OCI-M1 (cell line): Measurements from ENCODE around the gene ITPRIPL1.

ENCODE experiments used
- DNase-seq: peaks from one replicate; lab custom pipeline; 2025; lab: John Stamatoyannopoulos, UW

The ITPRIPL1 gene

DNA sequence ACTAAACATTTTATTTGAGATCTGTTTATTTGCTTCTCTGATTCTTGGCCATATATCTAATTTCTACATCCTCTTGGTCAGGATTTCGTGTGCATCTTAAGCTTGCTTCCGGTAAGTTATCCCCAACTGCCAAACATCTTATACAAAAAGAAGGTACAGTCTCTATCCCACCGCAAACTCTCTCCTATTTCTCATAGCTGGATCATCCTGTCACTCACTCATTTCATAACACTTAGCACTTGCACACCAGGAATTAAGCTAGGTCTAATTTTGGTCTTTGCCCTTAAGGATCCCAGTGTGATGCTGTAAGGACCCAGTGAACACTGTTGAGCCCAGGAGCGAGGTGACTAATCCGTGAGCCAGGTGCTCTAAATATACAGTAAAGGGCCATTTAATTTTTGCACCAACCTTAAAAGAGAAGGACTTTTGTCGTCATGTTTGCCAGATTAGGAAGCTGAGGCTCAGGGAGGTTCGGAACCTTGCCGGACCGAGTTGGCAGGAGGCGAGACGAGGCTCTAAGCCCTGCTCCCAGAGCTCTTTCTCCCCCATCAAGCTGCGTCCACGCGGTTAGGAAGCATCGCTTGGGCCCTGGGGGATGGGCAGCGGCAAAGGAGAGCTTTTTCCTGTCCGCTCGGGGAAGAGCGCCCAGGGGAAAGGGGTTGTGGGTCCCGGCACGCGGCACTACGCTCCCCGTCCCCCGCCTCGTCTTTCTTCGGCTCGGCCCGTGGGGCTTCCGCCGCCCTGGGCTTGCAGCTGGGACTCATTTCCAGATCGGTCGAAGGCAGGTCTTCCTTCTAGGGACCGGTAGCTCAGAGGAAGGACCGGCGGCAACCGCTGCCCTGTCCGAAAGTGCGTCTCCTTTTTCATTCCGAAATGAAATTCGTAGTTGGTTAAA lies 4.1 kb upstream of the ITPRIPL1 start:
- DNase-seq = peak; percentile 81

- no peak for DNase-seq
Observed at GRCh38 chr2:96323849-96324248, 1.3 kb upstream of the ITPRIPL1 start.

DNA sequence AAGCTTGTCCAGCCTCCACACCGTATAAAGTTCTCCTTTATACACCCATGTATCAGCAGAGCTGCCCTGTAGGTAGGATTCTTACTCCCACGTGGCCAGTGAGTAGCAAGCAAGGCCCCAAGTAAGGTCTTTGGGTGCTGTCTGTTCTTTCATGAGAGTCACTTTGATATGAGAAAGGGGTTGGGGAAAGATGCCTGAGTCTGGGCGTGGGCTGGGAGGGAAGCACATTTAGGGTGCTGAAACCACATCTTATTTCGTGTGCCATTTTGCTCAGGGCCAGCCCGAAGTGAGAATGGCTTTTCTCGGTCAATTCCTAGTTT lies 436 bp upstream of the ITPRIPL1 start:
- peak; percentile 63 for DNase-seq

- peak; percentile 41 for DNase-seq
Observed at GRCh38 chr2:96325884-96326255, 753 bp downstream of the ITPRIPL1 start.

- no peak for DNase-seq
Observed at GRCh38 chr2:96326564-96326963, 1.4 kb downstream of the ITPRIPL1 start.

DNA sequence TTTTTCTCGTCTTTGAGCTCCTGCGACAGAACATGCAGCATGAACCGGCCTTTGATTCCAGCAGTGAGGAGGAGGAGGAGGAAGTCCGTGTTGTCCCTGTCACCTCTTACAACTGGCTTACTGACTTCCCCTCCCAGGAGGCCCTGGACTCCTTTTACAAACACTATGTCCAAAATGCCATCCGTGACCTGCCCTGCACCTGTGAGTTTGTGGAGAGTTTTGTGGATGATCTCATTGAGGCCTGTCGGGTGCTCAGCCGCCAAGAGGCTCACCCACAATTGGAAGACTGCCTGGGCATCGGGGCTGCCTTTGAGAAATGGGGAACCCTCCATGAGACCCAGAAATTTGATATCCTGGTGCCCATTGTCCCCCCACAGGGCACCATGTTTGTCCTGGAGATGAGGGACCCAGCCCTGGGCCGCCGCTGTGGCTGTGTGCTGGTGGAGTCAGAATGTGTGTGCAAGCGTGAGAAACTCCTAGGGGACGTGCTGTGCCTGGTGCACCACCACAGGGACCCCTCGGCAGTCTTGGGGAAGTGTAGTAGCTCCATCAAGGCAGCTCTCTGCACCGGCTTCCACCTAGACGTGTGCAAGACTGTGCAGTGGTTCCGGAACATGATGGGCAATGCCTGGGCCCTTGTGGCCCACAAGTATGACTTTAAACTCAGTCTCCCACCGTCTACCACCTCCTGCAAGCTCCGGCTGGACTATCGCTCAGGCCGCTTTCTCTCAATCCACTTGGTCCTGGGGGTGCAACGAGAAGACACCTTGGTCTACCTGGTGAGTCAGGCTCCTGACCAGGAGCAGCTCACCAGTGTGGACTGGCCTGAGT lies 2.1 kb downstream of the ITPRIPL1 start:
- no peak for DNase-seq

GRCh38 chr2:96329456-96329855 lies 4.3 kb downstream of the ITPRIPL1 start:
- DNase-seq = peak; percentile 41

DNA sequence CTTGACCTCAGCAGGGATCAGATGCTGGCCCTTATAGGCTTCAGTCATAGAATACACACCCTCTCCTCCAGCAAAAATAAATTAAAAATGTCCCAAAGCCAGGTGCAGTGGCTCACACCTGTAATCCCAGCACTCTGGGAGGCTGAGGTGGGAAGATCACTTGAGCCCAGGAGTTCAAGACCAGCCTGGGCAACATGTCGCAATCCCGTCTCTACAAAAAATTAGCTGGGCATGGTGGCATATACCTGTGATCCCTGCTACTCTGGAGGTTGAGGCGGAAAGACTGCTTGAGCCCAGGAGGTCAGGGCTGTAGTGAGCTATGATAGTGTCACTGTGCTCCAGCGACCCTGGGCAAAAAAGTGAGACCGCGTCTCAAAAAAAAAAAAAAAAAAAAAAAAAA lies 4.8 kb downstream of the ITPRIPL1 start:
- DNase-seq = no peak

GRCh38 chr2:96330407-96330806 lies 5.3 kb downstream of the ITPRIPL1 start:
- no peak for DNase-seq

DNA sequence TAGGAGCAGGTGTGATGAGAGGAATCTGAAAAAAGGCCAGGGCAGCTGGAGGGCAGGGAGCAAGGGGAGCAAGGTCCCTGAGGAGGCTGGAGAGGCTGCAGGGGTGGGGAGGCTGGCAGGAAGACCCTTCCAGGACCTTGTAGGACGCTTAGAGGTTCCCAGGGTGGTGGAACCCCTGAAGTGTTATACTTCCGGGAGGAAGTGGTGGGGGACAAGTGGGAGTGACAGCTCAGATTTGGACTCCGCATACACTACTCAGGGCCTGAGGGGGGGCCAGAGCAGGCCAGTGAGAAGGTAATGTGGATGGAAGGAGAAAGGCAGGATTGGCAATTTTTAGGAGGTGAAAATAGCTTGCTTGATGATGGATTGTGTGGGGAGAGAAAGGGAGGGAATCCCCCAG lies 8.6 kb downstream of the ITPRIPL1 start:
- no peak for DNase-seq

DNA sequence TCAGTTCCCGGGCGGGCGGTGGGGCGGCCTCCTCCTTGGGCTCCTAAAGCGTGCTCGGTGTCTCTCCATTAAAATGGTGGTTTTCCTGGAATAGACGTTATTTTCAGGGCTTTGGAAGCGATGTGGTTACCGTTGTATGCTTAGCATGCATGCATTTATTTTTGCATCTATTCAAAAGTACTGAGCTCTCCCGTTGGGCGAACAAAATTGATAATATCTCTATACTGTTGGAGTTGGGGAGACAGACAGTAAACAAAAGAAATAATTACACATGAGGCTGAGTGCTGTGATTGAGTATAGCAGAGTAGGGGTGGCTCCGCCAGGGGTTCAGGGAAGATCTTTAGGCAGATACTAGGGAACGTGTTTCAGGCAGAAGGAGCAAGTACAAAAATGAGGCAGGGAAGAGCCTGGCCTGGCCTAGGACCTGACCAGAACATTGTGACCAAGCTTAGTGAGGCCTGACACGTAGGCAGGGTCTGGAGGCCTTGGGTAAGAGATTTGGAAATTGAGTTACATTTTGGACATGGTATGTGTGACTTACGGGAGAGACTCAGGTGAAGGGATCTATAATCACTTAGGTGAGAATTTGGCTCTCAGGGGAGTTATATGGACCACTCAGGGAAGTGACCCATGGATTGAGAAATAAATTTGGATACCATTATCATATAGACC lies 11.1 kb downstream of the ITPRIPL1 start:
- DNase-seq = peak; percentile 75

DNA sequence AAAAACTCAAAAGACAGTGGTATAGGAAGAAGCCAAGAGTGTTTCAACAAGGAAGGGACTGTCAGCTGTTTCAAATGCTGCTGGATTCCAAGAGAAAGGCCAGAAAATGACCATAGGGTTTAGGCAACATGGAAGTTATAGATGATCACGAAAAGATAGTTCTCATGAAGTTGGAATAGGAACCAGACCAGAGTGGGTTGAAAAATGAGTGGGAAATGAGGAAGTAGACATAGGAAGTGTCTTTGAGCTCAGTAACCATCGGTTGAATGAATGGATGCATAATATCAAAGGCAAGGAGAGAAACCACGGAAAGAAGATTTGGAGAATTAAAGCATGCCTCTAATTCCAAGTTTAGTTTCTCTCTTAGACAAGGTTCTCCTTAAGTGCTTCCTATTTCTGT lies 11.8 kb downstream of the ITPRIPL1 start:
- peak; percentile 61 for DNase-seq

DNA sequence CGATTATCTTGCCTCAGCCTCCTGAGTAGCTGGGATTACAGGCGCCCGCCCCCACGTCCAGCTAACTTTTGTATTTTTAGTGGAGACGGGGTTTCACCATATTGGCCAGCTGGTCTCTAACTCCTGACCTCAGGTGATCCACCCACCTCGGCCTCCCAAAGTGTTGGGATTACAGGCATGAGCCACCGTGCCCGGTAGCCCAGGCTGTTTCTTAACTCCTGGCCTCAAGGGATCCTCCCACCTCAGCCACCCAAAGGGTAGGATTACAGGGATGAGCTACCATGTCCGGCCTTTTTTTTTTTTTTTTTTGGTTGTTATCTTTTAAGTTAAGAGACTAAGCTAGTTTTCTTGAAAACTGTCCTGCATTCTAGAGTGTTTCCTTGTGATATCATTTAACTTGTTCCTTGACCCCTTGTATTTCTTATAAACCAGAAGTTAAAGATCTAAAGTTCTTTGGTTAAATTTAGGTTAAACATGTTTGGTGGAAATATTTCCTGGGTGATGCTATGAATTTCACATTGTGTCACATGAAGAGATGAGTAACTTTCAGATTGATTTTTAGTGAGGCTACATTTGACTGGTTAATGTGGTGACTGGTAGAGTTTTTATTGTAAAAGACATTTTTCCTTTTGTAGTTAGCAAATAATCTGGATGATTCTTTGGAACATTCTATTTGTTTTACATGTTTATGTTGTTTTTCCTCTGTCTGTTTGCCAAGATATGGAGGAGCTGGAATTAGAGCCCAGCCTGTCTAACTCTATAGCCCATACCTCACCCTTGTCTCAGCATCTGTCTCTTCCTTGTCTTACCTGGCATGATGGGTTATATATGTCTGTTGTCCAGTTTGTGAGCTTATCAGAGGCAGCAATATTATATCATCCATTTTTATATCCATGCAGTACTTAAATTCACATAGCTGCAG lies 15.6 kb downstream of the ITPRIPL1 start:
- DNase-seq = no peak

GRCh38 chr2:96341641-96342040 lies 16.5 kb downstream of the ITPRIPL1 start:
- DNase-seq = no peak

- peak; percentile 13 for DNase-seq
Observed at GRCh38 chr2:96342085-96342484, 17.0 kb downstream of the ITPRIPL1 start.

GRCh38 chr2:96344011-96344410 lies 18.9 kb downstream of the ITPRIPL1 start:
- no peak for DNase-seq

- no peak for DNase-seq
Observed at GRCh38 chr2:96345438-96345837, 20.3 kb downstream of the ITPRIPL1 start.

DNA sequence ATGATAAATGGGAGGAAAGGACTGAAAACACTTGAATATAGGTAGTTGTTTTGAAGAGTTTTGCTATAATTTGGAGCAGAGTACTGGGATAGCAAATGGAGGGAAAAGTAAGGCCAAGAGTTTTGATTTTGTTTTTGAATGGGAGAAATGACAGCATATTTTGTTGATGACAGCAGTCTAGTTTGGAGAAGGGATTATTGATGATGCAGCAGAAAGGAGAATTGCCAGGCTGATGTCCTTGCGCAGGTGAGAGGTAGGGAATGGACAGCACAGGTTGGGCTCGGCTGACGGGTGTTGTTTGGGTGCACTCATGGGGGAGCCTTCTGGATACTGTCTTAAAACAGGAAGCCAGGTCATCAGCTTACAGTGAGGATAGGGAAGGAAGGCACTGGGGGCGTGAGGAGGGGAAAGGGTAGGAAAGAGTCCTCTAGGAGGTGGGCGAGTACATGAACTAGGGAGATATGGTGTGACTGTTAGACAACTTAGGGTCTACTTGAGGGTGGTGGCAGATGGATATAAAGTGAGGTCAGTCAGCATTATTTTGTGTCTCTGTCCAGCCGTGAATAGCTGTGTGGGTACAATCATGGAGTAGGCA lies 20.8 kb downstream of the ITPRIPL1 start:
- no peak for DNase-seq

- DNase-seq = no peak
Observed at GRCh38 chr2:96347395-96347794, 22.3 kb downstream of the ITPRIPL1 start.

GRCh38 chr2:96353032-96353561 lies 28.0 kb downstream of the ITPRIPL1 start:
- DNase-seq = no peak

GRCh38 chr2:96353606-96354101 lies 28.5 kb downstream of the ITPRIPL1 start:
- DNase-seq = no peak
